Testis (tissue), 3 donors: ENCODE data around the gene HTT. TPM values are rescaled to one million over a fixed set of nuclear protein-coding genes. Genes with fewer than 3 reads are reported as not detected.

Experiments
- DNase-seq: peaks from one replicate; pipeline ENCODE4 v3.0.0-alpha.2; 2019
- H3K27ac ChIP-seq, 2 donors: fragments of 200-600 bp; sonication (generic); one replicate each; pipeline ENCODE4 v1.5.1; 2019
- H3K27me3 ChIP-seq: fragments of 200-600 bp; sonication (generic); one replicate; pipeline ENCODE4 v1.5.1; 2019
- H3K36me3 ChIP-seq: fragments of 200-600 bp; sonication (generic); one replicate; pipeline ENCODE4 v1.5.1; 2017; ENCODE audit warnings: low read depth; ENCODE audit errors: missing control alignments
- H3K4me1 ChIP-seq: fragments of 200-600 bp; sonication (generic); one replicate; pipeline ENCODE4 v1.5.1; 2019
- H3K4me3 ChIP-seq, 2 donors: fragments of 200-600 bp; sonication (generic); one replicate each; pipeline ENCODE4 v1.5.1; 2017 to 2019
- H3K9me3 ChIP-seq: fragments of 200-600 bp; sonication (generic); one replicate; pipeline ENCODE4 v1.5.1; 2017
- POLR2A ChIP-seq: fragments of 450-650 bp; IDR thresholded peaks from one replicate; pipeline ENCODE4 v1.6.1; 2017; ENCODE audit warnings: antibody characterized with exemption, mild to moderate bottlenecking, moderate library complexity
- WGBS, 2 donors: methylation state at CpG; one replicate each; pipeline ENCODE4 v1.1.5; 2018; 5-methylcytosine and 5-hydroxymethylcytosine counted together
- intact Hi-C: fragments of 100-400 bp; cut with DNase I; formaldehyde crosslinking; loops from one replicate; pipeline ENCODE4 v1.15.1; 2023; ENCODE audit warnings: low total_unique reads
- polyA plus RNA-seq: library from polyadenylated mRNA; stranded (reverse); fragments of 350-450 nt; fragmentation: Illumina TruSeq; extraction: RNeasy Lipid Tissue Mini Kit (QIAGEN cat#74804); gene quantifications from one replicate; pipeline ENCODE4 v1.2.3, GENCODE V29; 2014; ENCODE audit warnings: low read depth, low replicate concordance; ENCODE audit not compliant: insufficient read depth
- total RNA-seq, 2 donors: library from RNA; depleted of rRNA; stranded (reverse); fragments of >200 nt; gene quantifications; one replicate each; pipeline ENCODE4 v1.2.3, GENCODE V29; 2016
- TF ChIP-seq, protein P1 (sequence below), 3 experiments: fragments of 450-650 bp in 2 of 3; fragments of 200-600 bp in 1 of 3; sonication (generic) in 1 of 3; IDR thresholded peaks; one replicate each; pipeline ENCODE4 v1.5.1; 2016 to 2019; ENCODE audit warnings: antibody characterized with exemption in 3 of 3, mild to moderate bottlenecking in 2 of 3, moderate library complexity in 1 of 3

The HTT gene
- total and polyA plus RNA-seq, 3 donors from 2014 or later = 45.2 to 168 (median 146) TPM

DNA sequence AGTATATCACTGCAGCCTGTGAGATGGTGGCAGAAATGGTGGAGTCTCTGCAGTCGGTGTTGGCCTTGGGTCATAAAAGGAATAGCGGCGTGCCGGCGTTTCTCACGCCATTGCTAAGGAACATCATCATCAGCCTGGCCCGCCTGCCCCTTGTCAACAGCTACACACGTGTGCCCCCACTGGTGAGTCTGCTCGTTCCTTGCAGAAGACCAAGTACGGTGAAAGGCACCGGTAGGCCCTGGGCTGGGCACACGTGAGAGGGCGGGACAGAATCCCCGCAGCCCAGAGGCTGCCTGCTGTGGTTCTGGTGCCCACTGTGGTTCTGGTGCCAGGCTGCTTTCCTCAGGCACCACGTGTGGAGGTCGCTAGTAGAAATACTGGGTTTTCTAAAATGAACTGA lies 143.3 kb downstream of the HTT start:
- DNase-seq = no peak
- intact Hi-C loops = no loop called here
- Histone ChIP-seq H3K27ac (no peak overlapping the region), H3K36me3 (no peaks in the 10 kb centered on the region), H3K27me3 (no peaks in the 10 kb centered on the region), H3K4me3 (no peak overlapping the region), H3K9me3 (no peaks in the 10 kb centered on the region), H3K4me1 (no peaks in the 10 kb centered on the region)
- WGBS, 2 donors = 94 to 97% methylated on average over 11 to 16 of the region's 16 CpGs
- TF ChIP-seq, protein P1, sequence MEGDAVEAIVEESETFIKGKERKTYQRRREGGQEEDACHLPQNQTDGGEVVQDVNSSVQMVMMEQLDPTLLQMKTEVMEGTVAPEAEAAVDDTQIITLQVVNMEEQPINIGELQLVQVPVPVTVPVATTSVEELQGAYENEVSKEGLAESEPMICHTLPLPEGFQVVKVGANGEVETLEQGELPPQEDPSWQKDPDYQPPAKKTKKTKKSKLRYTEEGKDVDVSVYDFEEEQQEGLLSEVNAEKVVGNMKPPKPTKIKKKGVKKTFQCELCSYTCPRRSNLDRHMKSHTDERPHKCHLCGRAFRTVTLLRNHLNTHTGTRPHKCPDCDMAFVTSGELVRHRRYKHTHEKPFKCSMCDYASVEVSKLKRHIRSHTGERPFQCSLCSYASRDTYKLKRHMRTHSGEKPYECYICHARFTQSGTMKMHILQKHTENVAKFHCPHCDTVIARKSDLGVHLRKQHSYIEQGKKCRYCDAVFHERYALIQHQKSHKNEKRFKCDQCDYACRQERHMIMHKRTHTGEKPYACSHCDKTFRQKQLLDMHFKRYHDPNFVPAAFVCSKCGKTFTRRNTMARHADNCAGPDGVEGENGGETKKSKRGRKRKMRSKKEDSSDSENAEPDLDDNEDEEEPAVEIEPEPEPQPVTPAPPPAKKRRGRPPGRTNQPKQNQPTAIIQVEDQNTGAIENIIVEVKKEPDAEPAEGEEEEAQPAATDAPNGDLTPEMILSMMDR (IDR thresholded peaks at IDR 0.05) = no peak
- no peak for TF ChIP-seq POLR2A

DNA sequence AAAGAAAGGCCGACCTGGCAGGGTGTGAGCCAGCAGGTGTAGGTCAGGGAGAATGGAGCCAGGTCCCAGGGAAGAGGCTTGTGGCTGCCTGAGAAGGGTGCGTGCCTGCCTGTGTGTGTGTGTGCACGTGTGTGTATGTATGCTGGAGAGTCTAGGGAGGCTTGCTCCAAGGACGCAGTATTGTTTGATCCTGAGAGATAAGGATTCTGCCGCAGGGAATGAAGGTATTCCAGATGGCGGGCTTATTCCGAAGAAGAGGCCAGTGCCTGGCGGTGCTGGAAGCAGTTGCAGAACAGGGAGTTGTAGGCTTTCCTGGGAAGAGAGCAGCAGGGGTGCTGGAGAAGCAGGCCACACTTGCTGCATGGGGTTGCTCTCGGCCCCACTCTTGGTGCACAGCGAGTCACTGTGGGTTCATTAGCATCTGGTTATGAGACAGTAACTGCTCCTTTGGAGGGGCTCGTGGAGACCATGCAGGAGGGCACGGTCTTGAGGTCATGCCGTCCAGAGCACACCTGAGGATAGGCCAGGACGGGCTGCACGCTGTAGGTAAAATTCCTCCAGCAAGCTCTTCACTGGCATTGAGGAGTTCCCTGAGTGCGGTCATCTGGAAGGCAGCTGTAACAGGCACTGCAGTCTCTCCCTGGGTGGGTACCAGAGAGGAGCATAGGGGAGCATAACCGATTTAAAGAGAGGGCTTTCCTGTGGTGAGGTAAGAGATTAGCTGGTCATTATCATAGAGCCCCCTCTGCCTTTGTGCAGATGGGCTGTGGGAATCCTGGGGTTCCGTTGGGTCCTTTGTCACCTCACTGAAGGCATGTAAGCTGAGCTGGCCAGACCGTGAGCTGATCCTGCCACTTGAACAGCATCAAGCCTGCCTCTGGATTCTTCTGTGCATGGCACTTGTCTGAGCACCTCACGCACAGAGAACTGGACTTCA lies 144.6 kb downstream of the HTT start:
- WGBS, 2 donors = 93 to 94% methylated on average over 20 of the region's 20 CpGs
- Histone ChIP-seq H3K4me3 (no peak overlapping the region), H3K27me3 (no peaks in the 10 kb centered on the region), H3K9me3 (no peaks in the 10 kb centered on the region), H3K36me3 (no peaks in the 10 kb centered on the region), H3K4me1 (no peaks in the 10 kb centered on the region), H3K27ac (no peak overlapping the region)
- DNase-seq = no peak
- intact Hi-C loops = no loop called here
- no peak for TF ChIP-seq POLR2A
- TF ChIP-seq, protein P1 (IDR thresholded peaks at IDR 0.05) = no peak

DNA sequence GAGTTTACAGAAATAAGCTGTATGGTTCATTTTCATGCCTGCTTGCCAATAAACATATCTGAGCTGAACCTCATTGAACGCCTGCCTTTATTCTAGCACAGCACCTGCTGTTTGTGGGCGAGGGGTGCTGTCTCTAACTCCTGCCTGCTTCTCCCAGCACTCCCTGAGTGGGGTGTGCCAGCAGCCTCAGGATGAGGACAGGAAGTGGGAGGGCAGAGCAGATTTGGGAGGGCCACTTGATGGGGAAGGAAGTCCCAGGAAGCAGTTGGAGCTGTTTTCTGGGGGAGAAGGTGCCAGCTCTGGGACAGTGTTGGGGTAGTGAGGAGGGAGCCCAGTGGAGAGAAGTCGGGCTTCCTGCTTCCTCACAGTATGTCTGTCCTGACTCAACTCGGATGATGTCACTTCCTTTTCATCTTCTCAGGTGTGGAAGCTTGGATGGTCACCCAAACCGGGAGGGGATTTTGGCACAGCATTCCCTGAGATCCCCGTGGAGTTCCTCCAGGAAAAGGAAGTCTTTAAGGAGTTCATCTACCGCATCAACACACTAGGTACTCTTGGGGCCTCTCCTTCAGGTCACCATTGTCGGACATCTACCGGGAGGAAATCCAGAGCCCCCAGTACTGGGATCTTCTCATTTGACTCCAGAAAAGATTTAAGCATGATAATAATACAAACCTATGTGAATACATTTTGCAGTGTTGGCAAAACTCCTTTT lies 145.4 kb downstream of the HTT start:
- no peak overlapping the region for H3K27ac ChIP-seq
- H3K4me3 ChIP-seq = no peak overlapping the region
- DNase-seq = no peak
- H3K9me3 ChIP-seq = no peaks in the 10 kb centered on the region
- H3K27me3 ChIP-seq = no peaks in the 10 kb centered on the region
- TF ChIP-seq, protein P1 (IDR thresholded peaks at IDR 0.05) = no peak
- no peak for TF ChIP-seq POLR2A
- H3K4me1 ChIP-seq = no peaks in the 10 kb centered on the region
- no peaks in the 10 kb centered on the region for H3K36me3 ChIP-seq
- 76 to 84% methylated on average over 9 of the region's 9 CpGs for WGBS, 2 donors
- intact Hi-C loops = no loop called here

DNA sequence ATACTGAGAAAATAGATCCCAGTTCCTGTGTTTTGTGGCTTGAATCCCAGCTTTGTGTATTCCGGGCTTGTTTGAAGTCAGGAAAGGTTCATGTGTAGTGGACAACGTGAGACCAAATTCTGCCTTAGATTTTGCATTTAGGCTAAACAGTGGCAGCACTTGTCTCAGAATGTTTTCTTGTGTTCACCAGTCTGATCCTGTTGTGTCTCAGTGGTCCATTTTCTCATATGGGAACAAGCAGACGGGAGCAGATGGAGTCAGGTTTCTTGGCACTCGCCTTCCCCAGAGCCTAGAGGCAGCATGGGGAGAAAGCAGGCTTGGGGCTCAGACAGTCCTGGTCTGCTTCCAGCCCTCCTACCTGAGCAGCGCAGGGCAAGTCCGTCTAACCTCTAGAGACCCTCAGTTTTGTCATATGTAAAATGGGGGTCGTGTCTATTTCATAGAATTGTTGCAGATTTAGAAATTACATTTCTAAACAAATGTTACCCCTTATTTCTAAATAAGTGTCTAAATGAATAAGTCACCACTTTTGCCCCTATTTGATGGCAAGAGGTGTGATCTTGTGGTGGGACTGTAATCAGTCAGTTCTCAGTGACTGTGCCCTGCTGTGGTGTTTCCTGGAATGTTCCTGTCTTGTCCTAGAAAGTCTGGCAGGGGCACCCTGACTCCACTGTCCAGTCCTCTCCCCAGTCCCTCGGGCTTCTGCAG lies 146.1 kb downstream of the HTT start:
- intact Hi-C loops = no loop called here
- DNase-seq = no peak
- H3K27ac ChIP-seq = no peak overlapping the region
- H3K27me3 ChIP-seq = no peaks in the 10 kb centered on the region
- no peaks in the 10 kb centered on the region for H3K9me3 ChIP-seq
- H3K4me1 ChIP-seq = no peaks in the 10 kb centered on the region
- H3K36me3 ChIP-seq = no peaks in the 10 kb centered on the region
- no peak overlapping the region for H3K4me3 ChIP-seq
- TF ChIP-seq, protein P1 (IDR thresholded peaks at IDR 0.05) = no peak
- no peak for TF ChIP-seq POLR2A
- 88 to 89% methylated on average over 8 of the region's 8 CpGs for WGBS, 2 donors
